Amniotic stem cell (primary cell): ENCODE measurements around the gene MAGI2.

ENCODE experiments used
- DNase-seq: peaks from one replicate; lab custom pipeline; 2025; lab: John Stamatoyannopoulos, UW

MAGI2 gene

DNA sequence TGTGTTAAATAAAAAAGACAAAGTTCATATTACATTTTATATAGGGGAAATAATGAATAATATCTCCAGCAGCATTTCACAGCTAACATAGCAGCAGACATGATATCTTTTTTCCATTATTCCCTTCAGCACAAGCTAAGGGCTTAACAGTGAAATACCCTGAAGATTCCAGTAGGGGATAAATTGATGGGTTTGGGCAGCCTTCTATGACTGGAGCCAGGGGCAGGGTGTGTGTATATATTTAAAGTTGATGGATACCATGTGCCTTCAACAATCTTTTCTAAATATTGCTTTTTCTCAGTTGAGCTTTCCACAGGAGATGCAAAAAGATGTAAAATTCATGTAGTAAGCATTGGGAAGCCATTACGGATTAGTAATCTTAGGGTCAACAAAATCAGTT lies 151.2 kb downstream of the MAGI2 start:
- no peak for DNase-seq

DNA sequence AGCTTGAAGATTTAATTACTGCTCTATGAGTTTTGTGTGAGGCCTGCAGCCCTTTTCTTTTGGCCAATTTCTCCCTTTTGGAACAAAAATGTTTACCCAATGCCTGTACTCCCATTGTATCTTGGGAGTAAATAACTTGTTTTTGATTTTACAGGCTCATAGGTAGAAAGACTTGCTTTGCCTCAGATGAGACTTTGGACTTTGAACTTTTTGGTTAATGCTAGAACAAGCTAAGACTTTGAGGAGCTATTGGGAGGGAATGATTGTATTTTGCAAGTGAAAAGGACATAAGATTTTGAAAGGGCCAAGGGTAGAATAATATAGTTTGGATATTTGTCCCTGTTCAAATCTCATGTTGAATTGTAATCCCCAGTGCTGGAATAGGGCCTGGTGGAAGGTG lies 152.0 kb downstream of the MAGI2 start:
- no peak for DNase-seq

DNA sequence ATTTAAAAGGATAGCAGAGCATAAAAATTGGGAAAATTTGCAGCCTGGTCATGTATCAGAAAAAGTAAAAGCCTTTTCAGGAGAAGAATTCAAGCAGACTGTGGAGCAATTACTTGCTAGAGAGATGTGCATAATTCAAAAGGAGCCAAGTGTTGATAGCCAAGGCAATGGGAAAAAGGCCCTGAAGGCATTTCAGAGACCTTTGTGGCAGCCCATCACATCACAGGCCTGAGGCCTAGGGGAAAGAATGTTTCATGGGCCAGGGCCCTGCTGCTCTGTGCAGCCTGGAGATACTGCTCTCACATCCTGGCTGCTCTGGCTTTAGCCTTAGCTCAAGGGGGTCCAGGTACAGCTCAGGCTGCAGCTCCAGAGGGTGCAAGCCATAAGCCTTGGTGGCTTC lies 152.9 kb downstream of the MAGI2 start:
- no peak for DNase-seq

DNA sequence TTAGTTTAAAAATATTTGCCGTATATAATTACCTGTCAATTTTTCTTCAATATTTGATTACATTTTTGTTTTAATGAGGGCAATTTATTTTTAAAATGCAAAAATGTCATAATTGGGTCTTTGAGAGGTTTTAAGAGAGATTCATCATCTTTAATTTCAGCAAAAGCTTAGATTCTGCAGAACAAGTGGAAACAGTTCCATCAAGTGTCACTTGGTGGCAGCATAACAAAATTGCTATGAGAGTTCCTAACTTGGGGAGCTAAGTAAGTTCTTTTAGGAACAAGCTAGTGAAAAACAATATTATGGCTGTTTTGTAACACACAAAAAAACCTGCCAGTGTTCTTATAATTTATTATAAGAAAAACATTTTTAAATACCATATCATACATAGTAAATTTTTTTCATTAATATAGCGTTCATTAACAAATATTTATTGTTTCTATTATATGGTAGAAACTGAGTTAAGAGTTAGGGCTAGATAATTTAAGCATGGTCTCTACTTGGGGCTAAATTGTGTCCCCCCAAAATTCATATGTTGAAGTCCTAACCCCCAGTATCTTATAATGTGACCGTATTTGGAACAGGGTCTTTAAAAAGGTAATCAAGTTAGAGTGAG lies 155.2 kb downstream of the MAGI2 start:
- peak; percentile 52 for DNase-seq

DNA sequence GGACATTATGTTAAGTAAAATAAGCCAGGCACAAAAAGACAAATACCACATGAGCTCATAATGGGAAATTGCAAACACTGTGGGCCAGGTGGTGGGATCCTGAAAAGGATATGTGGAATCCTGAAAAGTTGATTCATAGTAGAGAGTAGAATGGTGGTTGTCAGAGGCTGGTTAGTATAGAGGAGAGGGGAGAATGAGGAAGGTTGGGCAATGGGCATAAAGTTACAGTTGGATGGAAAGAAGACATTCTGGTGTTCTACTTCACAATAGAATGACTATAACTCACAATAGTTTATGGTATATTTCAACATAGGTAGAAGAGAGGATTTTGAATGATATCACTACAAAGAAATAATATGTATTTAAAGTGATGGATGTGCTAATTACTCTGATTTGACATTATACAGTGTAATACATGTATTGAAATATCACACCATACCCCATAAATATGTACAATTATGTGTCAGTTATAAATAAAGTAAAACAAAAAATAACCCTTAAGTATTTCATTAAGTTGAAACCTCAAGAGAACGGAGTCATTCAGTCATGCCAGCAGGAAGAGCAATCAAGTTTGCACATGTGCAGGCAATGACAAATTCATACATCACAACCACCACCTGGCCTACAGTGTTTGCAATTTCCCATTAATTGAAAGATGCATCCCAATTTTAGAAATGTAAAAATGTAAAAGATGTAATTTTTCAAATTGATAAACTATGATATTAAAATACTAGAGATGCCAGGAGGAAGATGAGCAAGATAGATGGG lies 156.7 kb downstream of the MAGI2 start:
- no peak for DNase-seq

DNA sequence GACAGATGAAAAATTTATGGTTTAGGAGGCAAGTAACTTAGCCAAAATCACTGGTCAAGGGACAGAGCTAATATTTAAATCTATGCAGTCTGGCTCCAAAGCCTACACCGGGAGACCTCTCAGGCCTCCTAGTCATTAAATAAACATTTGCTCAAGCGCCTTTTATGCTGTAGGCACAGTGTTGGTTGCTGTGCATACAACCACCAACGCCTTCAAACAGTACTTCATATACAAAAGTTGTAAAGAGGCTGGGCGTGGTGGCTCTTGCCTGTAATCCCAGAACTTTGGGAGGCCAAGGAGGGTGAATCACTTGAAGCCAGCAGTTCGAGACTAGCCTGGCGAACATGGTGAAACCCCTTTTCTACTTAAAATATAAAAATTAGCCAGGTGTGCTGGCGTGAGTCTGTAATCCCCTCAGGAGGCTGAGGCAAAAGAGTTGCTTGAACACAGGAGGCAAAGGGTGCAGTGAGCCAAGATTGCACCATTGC lies 159.8 kb downstream of the MAGI2 start:
- DNase-seq = no peak

DNA sequence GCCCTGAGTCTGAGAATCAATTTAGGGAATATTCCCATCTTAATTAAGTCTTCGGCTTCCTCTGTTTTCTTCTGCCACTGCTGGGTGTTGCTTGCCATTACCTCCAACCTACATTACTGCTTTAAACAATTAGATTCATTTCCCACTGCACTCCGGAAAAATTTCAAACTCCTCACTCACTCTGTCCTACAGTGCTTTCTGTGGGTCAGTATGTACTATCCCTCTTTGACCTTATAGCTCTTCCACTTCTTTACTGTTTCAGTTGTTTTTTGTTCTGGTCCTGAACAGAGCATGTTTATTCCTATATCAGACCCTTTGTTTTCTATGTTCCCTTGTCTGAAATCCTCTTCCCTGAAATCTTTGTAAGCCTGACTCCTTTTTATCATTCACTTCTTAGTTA lies 160.6 kb downstream of the MAGI2 start:
- no peak for DNase-seq

DNA sequence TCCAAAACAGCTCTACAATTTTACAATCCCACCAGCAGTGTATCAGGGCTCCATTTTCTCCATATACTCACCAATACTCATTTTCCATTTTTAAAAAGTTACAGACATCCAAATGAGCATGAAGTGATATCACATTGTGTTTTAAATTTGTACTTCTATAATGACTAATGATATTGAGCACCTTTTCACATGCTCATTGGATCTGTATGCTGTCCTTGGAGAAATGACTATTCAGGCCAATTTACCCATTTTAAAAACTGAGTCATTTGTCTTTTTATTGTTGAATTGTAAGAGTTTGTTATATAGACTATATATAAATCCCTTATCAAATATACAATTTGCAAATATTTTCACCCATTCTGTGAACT lies 162.0 kb downstream of the MAGI2 start:
- no peak for DNase-seq

DNA sequence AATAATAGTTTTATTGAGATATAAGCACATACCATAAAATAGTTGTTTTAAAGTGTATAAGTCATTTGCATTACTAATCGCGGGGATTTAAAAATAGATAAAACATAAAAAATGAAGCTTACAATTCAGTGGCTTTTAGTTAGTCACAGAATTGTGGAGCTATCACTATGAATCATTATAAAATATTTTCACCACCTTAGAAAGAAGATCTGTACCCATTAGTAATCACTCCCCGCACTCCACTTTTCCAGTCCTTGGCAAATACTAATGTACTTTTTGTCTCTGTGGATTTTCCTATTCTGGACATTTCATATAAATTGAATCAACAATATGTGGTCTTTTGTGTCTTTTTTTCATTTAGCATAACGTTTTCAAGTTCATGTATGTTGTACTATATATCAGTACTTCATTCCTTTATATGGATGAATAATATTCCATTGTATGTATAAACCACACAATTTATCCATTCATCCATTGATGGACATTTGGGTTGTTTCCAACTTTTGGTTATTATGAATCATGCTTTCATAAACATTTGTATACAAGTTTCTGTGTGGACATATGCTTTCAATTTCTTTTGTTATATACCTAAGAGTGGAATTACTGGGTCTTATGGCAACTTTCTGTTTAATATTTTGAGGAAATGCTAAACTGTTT lies 162.5 kb downstream of the MAGI2 start:
- DNase-seq = no peak

DNA sequence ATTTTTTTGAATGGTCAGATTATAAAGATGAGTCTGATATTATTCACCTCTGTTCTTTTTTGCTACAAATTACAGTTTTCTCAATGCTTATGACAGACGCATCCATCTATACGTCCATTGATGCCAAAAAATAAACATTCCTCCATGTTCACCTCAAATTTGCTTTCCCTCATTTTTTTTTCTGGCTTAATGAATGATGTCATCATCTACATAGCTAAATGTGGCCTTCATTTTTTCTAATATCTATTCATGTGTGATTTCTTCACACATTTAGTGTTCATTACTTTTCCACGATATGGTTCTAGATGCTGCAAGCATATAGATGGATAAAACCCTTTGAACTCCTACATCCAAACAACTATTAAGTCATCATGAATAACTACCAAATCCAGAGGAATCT lies 163.1 kb downstream of the MAGI2 start:
- DNase-seq = no peak

DNA sequence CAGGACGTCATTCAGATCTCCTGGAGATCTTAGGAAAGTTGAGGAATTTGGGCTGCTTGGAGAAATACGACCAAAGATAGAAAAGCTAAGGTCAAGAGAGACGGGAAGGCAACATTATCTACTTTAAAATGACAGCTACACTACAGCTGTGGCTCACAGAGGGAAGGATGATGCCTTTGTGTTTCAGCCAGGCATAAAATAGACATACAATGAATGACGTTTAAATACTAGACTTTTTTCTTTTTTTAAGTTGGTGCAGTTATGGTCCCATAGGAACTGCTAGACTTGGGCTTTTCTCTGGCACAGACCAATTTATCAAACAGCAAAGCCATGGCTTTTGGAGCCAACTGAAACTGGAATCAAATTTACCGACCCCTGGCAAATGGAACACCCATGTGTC lies 164.8 kb downstream of the MAGI2 start:
- DNase-seq = no peak

DNA sequence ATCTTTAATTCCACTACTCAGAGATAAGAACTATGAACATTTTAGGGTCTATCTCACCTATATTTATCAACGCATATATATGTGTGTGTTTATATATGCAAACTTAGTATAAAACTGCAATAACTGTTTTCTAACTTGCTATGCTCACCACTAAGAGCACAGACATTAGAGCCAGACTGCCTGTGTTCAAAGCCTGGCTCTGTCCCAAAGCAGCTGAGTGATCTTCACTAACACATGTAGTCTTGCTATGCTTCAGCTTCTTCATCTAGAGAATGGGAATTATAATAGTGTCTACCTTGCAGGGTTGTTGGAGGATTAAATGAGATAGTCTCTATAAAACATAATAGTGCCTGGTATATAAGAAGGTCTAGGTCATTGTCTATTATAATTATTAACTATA lies 165.5 kb downstream of the MAGI2 start:
- DNase-seq = no peak

DNA sequence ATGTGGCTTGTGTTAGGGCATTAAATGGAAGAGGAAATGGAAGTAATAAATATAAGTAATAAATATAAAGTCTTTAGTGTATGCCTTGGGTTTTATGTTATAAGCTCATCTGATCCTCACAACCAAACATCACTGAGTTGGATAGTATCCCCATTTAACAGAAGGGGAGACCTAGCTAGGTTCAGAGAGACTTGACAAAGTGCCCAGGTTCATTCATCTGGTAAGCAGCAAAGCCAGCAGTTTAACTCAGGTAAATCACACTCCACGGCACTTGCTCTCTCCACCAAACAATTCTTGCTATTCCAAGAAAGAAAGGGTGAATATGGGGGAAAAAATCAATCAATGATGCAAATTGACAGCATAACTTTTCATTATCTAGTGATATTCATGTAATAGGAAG lies 167.3 kb downstream of the MAGI2 start:
- no peak for DNase-seq

DNA sequence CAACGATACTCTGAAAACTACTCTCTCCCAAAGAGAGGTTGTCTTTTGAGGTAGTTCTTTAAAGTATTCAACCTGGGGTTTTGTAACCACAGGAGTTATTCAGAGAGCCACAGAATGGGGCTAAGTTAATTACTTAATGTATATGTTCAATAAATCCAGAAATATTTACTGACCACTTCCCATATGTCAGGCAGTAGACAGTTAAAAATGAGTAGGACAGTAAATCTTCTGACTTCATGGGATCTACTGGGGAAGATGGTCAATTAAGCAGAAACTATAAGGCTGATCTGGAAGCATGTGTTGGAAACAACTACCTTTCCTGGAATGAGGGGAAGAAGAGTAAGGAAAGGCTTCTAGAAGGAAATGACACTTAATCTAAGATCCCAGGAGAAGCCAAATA lies 167.7 kb downstream of the MAGI2 start:
- DNase-seq = no peak

DNA sequence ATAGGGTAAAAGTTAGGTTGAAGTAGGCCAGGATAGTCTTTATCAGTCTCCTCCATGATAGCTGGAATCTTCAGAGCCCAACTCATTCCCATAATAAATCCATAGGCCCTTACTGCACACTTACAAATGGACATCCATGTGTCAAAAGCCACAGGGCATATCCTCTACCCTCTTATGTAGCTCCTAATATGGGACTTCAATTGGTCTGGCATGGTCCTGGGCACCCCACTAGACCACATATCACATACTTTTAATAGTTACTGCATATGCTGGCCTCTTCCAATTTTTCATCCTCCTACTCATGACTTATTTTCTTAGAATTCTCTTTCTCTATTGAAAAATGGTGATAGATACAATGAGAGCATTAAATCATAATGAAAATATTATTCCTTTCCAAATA lies 169.3 kb downstream of the MAGI2 start:
- no peak for DNase-seq

DNA sequence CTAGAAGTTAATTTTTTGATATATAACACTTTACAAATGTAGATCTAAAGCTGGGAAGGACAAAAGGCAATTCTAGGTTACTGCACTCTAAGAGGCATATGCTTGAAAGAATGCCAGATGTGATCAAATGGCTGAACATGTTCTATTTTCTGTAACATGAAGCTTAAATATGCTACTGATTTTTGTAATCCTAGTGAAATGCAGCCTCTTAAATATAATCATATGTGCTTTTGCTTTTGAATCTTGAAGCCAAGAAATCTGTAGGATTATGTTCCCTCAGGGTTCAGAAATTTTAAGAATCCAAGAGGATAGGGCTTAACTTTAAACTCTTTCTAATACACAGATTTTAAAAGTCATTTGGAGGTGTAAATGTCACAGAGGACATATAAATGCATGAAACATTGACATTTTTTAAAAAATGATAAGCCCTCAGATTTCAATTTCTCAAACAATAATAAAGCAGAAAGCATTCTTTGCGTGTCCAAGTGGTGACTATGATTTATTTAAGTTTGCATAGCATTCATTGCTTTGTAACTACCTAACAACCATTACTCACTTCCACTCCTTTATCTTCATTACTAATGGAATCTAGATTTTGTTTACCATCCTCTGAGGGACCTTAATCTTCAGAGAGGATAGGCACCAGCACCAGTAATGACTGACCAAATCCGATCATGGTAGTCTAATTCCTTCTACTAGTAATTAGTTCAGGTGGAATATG lies 170.4 kb downstream of the MAGI2 start:
- peak; percentile 71 for DNase-seq

DNA sequence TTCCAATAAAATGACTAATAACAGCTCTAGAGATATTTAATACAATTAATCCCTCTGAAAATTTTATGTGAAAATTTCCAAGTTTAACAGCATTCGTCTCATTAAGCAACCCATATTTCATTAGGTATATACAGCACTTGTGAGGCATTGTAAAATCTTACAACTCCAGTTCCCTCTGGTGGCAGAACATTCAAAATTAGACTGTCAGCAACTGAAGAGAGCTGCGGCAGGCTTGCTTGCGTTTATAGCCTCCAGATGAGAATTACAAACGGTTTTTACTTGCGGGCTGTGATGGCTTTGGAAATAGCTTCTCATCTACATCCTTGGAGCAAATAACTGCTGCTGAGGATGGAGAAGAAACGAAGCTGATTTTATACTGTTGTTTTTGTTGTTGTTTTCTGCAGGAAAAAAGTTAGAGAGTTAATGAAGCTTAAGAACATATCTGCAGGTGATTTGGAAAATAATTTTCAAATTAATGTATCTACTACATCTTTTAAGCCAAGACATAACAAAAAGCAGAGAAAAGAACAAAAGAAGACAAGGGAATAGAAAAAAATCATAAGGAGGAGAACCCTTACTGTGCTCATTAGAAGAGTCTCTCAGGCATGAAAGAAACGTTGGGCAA lies 171.3 kb downstream of the MAGI2 start:
- DNase-seq = peak; percentile 72

DNA sequence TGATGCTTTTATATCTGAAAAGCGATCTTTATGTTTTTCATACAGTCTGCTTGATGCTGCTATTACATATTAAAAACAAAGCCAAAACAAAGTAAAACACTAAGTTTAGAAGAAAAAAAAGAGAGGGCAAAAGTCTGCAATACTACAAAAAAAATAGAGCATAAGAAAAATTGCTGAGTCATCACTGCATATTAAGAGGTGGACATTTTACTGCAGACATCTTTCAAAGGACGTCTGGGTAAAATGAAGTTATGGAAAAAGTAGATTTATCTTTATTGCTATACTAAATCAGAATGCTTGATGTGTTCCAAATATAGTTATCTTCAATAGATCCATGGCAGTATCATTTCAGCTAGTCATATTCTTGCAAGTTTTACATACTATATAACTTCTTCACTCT lies 172.0 kb downstream of the MAGI2 start:
- DNase-seq = no peak

DNA sequence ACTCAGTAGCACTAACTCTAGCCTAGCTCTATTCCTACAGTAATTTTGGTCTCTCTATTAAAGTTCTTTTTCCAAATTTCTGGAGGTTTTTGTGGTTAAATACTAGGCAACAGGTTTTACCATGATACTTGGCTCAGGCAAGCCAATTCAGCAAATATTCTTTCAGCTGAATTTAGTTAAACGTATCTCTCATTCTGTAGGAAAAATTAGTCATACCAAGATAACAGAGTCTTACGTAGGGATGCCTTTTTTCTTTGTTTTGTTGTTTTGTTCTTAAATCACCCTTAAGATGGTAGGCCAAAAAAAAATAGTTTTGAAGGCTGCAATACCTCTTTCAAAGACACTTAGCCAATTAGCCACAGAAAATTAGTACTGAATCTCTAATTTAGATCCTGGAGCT lies 180.5 kb downstream of the MAGI2 start:
- DNase-seq = no peak

DNA sequence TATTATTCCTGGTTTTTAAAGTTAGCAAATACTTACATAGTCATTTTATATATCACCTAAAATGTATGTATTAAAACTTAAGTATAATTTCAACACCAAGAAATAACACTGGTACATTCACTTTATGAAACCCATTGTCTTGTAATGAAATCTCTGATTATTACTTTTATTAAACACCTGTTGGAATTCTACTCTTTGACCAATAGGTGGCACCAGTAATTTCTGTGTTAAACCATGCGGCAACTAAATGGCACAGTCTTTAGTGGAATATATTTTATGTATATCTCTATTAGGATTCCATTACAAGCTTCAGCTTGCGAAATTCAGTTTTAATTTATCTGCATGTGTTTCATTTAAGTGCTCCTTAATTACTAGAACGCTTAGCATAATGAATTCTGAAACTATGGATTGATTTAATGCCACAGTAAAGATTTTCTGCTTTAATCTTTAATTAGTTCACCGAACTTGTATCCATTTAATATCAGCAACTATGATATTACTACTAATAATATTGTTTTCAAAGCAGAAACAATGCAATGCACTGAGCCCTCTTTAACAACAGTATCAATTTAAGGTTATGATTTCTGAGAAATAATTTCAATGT lies 181.3 kb downstream of the MAGI2 start:
- no peak for DNase-seq

DNA sequence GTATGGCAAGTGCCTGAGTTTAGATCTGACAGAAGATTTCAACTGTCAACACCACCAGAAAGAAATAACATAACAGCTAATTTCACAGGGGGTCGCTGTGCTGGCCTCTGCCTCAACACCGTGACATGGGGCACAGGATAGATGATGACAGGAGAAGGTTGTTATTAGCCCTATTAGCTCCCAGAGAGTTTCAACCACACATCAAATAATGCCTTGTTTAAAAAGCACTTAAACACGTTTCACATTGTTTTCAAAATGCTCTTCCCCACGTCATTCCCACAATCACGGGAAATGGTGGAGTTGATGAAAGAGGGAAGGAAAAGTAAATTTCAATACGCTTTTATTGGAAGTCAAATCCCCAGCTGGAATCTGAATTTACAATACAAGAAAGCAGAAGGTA lies 184.7 kb downstream of the MAGI2 start:
- no peak for DNase-seq

DNA sequence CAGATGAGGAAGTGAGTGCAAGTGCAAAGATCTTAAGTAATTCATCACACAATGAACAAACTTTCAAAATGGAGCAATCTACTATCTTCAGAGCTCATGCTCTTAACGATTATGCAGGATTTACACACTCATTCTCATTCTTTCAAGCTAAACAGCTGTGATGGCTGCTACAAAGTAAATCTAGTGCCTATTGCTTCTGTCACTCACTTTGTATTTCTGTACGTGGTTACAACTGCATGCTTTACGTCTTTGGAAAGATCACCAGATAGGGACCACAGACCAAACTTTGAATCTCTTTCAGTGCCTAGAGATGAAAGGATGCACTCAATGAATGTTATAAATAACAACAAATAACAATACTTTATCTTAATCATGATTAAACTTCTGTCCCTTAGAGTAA lies 194.6 kb downstream of the MAGI2 start:
- DNase-seq = no peak
